ENCODE data around the gene KLF8.

DNA sequence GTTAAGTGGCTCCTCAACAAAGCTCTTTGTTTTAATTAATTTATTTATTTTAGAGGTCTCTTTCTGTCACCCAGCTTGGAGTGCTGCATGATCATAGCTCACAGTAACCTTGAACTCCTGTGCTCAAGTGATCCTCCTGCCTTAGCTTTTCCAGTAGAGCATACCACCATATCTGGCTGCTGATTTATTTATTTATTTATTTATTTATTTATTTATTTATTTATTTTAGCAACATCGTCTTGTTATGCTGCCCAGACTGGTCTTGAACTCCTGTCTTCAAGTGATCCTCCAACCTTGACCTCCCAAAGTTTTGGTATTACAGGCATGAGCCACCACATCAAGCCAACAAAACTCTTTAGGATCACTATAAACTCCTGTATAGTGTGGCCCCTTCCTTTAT is 15.8 kb upstream of the KLF8 start:
- TF ChIP-seq, protein P1, sequence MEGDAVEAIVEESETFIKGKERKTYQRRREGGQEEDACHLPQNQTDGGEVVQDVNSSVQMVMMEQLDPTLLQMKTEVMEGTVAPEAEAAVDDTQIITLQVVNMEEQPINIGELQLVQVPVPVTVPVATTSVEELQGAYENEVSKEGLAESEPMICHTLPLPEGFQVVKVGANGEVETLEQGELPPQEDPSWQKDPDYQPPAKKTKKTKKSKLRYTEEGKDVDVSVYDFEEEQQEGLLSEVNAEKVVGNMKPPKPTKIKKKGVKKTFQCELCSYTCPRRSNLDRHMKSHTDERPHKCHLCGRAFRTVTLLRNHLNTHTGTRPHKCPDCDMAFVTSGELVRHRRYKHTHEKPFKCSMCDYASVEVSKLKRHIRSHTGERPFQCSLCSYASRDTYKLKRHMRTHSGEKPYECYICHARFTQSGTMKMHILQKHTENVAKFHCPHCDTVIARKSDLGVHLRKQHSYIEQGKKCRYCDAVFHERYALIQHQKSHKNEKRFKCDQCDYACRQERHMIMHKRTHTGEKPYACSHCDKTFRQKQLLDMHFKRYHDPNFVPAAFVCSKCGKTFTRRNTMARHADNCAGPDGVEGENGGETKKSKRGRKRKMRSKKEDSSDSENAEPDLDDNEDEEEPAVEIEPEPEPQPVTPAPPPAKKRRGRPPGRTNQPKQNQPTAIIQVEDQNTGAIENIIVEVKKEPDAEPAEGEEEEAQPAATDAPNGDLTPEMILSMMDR (IDR thresholded peaks at IDR 0.05), result no peak
- no peak for TF ChIP-seq POLR2A (IDR thresholded peaks at IDR 0.05)
